ENCODE results near the gene UBXN11. TPM values are rescaled to one million over a fixed set of nuclear protein-coding genes. Genes with fewer than 3 reads are reported as not detected.

The UBXN11 gene
- total and polyA plus RNA-seq, 11 donors = 3.7 to 17.2 (median 8.0) TPM

DNA sequence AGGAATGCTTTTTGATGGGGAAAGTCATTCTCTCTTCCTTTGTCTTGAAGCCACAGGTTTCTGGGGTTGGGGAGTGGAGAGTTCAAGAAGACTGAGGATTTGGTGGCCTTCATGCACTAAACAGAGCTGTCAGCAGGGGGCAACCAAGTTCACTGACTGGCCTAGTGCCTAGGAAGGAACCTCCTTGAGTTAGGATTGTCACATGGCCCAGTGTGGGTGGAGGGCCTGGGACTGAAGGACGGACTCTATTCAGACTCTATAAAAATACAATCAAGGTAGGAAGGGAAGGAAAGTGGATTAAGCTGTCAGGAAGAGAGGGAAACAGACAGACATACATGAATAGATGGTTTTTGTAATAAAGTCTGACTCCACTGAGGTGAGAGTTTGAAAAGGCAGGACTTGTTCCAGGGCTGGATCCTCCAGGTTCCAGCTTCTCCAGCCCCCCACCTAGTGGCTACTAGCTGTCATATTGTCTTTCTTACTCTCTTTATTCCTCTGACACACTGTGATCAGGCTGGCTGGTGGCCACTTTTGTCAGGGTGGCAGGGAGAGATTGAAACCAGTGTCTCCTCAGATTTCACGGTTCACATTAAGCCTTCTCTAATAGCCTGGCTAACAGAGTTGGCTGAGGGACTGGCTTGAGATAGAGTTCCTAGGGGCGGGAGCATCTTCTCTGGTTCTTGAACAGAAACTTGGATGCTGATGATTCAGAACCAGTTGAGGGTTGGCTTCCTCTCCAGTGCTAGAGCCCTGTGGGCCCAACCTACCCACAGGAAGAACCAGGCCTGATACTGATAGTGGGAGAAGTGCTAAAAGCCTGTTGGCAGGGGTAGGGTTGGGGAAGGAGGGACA, 30.6 kb downstream of the UBXN11 start:
- peak overlapping the region in 11 of 12 donors; percentile 75 to 98 (median 86) for H3K27ac ChIP-seq
- TF ChIP-seq POLR2A (IDR thresholded peaks at IDR 0.05) = no peak
- TF ChIP-seq, protein P1, sequence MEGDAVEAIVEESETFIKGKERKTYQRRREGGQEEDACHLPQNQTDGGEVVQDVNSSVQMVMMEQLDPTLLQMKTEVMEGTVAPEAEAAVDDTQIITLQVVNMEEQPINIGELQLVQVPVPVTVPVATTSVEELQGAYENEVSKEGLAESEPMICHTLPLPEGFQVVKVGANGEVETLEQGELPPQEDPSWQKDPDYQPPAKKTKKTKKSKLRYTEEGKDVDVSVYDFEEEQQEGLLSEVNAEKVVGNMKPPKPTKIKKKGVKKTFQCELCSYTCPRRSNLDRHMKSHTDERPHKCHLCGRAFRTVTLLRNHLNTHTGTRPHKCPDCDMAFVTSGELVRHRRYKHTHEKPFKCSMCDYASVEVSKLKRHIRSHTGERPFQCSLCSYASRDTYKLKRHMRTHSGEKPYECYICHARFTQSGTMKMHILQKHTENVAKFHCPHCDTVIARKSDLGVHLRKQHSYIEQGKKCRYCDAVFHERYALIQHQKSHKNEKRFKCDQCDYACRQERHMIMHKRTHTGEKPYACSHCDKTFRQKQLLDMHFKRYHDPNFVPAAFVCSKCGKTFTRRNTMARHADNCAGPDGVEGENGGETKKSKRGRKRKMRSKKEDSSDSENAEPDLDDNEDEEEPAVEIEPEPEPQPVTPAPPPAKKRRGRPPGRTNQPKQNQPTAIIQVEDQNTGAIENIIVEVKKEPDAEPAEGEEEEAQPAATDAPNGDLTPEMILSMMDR (IDR thresholded peaks at IDR 0.05) = peak; percentile 63 to 85 (median 77)
- peaks cover 8 to 64% (median 54%) of the 10 kb centered on the region in 12 donors for H3K4me1 ChIP-seq
- 17 to 30% (median 21%) methylated on average over 3 of the region's 3 CpGs for WGBS, 4 donors
- no peaks in the 10 kb centered on the region for H3K9me3 ChIP-seq
- ATAC-seq (peak; percentile 66 to 82 (median 76)), DNase-seq (peak; percentile 83 to 87 (median 85))
- peak overlapping the region in 1 of 12 donors; percentile 0 for H3K4me3 ChIP-seq
- H3K27me3 ChIP-seq = no peaks in the 10 kb centered on the region
- intact Hi-C loops (cut with DNase I) = loop anchor here in 8 of 10 donors (1.0 to 5.0 kb wide), 5 partner anchors 45 to 164 kb away; partner anchors contain the start of genes C1orf232 (in 2 of the 8), ZNF593 (in 2 of the 8) and PDIK1L (in 1 of the 8)
- H3K36me3 ChIP-seq = peaks cover 0 to 62% (median 40%) of the 10 kb centered on the region in 9 donors

DNA sequence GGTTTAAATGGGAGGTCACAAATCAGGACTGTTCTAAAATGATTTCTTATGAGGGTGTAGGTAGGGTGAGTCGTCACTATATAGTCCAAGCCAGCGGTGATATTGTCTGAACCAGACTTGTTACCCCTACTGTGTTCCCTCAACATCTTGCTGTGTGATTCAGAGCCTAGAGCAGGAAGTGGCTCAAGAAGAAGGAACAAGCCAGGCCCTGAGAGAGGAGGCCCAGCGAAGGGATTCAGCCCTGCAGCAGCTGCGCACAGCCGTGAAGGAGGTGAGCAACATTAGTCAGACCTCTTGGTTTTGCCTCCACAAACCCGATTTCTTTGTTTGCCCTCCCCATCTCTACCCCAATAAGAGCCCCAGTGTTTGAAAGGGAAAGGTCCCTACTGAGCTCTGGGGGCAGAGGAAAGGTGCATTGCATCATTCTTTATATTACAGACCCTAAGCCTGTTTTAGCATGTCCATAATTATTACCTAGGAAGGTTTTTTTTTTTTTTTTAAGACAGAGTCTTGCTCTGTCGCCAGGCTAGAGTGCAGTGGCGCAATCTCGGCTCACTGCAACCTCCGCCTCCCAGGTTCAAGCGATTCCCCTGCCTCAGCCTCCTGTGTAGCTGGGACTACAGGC, 31.5 kb downstream of the UBXN11 start:
- ATAC-seq (no peak), DNase-seq (peak in 1 of 5 donors; percentile 57)
- H3K36me3 ChIP-seq = peaks cover 0 to 70% (median 49%) of the 10 kb centered on the region in 9 donors
- intact Hi-C loops (cut with DNase I) = loop anchor here in 6 of 10 donors (1.0 to 5.0 kb wide), 5 partner anchors 46 to 163 kb away; partner anchors contain the start of genes C1orf232 (in 2 of the 6), ZNF593 (in 2 of the 6) and PDIK1L (in 1 of the 6)
- H3K9me3 ChIP-seq = no peaks in the 10 kb centered on the region
- WGBS, 4 donors = 76 to 87% (median 83%) methylated on average over 11 of the region's 11 CpGs
- H3K4me3 ChIP-seq = no peak overlapping the region
- peak overlapping the region in 11 of 12 donors; percentile 75 to 98 (median 86) for H3K27ac ChIP-seq
- H3K27me3 ChIP-seq = no peaks in the 10 kb centered on the region
- peaks cover 8 to 60% (median 49%) of the 10 kb centered on the region in 12 donors for H3K4me1 ChIP-seq
- TF ChIP-seq, protein P1 (IDR thresholded peaks at IDR 0.05) = no peak
- TF ChIP-seq POLR2A (IDR thresholded peaks at IDR 0.05) = no peak

DNA sequence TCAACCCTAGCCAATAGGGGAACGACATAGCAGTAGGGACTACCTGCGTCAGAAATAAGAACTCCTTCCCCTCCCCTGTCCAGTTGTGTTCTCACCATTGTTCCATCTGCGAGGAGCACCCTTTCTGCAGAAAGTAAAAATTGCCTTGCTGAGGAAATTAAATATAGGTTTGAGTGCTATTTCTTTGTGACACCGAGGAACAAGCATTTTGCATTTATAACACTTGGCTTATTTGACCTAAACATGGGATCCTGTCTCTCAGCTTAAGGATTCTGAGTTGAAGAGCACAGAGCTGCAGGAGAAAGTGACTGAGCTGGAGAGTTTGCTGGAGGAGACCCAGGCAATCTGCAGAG, 37.3 kb downstream of the UBXN11 start:
- H3K27ac ChIP-seq = no peak overlapping the region
- WGBS, 4 donors = 97 to 100% (median 98%) methylated on average over 4 of the region's 4 CpGs
- no peak overlapping the region for H3K4me3 ChIP-seq
- H3K27me3 ChIP-seq = no peaks in the 10 kb centered on the region
- DNase-seq (no peak), ATAC-seq (no peak)
- TF ChIP-seq, protein P1 (IDR thresholded peaks at IDR 0.05) = no peak
- TF ChIP-seq POLR2A (IDR thresholded peaks at IDR 0.05) = no peak
- peaks cover 0 to 88% (median 60%) of the 10 kb centered on the region in 9 donors for H3K36me3 ChIP-seq
- H3K4me1 ChIP-seq = peaks cover 0 to 8% (median 0%) of the 10 kb centered on the region in 12 donors
- H3K9me3 ChIP-seq = peaks cover 0 to 5% (median 0%) of the 10 kb centered on the region in 12 donors
- intact Hi-C loops (cut with DNase I) = no loop called here

Measured in heart left ventricle (tissue), 16 donors.